ENCODE data around the gene WASF3.

DNA sequence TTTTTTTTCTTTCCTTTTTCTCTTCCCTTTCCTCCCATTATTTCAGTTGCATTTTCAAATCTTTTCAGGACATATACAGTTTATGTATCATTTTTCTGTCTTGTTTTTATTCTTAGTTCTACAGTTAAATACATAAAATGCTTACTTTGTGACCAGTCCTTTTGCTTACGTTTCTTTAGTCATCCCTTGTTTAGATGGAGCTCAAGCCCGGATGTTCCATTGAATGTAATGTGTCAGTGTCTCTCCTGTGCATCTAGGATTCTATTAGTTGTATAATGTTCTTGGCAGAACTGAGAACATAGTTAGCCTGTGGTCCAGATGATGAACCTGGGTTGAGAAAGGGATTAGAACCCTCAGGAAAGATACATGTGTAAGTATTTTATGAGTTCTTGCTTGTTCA is 17.8 kb downstream of the WASF3 start:
- TF ChIP-seq, protein P1, sequence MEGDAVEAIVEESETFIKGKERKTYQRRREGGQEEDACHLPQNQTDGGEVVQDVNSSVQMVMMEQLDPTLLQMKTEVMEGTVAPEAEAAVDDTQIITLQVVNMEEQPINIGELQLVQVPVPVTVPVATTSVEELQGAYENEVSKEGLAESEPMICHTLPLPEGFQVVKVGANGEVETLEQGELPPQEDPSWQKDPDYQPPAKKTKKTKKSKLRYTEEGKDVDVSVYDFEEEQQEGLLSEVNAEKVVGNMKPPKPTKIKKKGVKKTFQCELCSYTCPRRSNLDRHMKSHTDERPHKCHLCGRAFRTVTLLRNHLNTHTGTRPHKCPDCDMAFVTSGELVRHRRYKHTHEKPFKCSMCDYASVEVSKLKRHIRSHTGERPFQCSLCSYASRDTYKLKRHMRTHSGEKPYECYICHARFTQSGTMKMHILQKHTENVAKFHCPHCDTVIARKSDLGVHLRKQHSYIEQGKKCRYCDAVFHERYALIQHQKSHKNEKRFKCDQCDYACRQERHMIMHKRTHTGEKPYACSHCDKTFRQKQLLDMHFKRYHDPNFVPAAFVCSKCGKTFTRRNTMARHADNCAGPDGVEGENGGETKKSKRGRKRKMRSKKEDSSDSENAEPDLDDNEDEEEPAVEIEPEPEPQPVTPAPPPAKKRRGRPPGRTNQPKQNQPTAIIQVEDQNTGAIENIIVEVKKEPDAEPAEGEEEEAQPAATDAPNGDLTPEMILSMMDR (IDR thresholded peaks at IDR 0.05), result no peak
- TF ChIP-seq POLR2A (IDR thresholded peaks at IDR 0.05), result no peak
